SH-SY5Y (cell line): Measurements from ENCODE around the gene ZNF74.

ENCODE experiments used
- GATA2 ChIP-seq: IDR thresholded peaks from 2 replicates; pipeline ENCODE4 v1.6.1; 2011; ENCODE audit warnings: mild to moderate bottlenecking, low read depth, low read length
- GATA3 ChIP-seq: IDR thresholded peaks from 2 replicates; pipeline ENCODE4 v1.6.1; 2011; ENCODE audit warnings: low read depth, mild to moderate bottlenecking, low read length, moderate library complexity

DNA sequence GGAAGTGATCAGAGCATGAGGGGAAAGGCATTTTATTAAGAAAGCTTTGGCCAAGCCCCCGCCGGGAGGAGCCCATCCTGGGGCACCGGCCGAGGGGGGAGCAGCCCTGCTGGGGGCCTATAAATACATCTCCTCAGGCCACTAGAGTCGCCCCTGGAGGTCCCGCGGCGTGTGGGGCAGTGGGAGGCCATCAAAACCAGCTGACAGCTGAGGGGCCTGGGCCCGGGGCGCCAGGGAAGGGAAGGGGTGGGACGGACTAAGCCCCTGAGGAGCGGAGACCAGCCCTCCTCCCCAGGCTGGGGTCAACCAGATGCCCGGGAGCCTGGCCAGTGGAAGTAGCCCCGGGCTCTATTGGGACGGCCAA, 30.6 kb downstream of the ZNF74 start:
- TF ChIP-seq GATA2 = no peak
- TF ChIP-seq GATA3 = no peak
